Measurements from ENCODE around the gene PPIL1.

Gene PPIL1

GRCh38 chr6:36833182-36833789 lies 41.3 kb downstream of the PPIL1 start:
- no peak for TF ChIP-seq SIN3A (IDR thresholded peaks at IDR 0.05; ENCODE audit: borderline replicate concordance, insufficient read depth, low read length)
- TF ChIP-seq FOXP2 (optimal IDR thresholded peaks at IDR 0.05; ENCODE audit: borderline replicate concordance, extremely low read depth, extremely low read length, insufficient read depth) = no peak
- TF ChIP-seq, protein P1, sequence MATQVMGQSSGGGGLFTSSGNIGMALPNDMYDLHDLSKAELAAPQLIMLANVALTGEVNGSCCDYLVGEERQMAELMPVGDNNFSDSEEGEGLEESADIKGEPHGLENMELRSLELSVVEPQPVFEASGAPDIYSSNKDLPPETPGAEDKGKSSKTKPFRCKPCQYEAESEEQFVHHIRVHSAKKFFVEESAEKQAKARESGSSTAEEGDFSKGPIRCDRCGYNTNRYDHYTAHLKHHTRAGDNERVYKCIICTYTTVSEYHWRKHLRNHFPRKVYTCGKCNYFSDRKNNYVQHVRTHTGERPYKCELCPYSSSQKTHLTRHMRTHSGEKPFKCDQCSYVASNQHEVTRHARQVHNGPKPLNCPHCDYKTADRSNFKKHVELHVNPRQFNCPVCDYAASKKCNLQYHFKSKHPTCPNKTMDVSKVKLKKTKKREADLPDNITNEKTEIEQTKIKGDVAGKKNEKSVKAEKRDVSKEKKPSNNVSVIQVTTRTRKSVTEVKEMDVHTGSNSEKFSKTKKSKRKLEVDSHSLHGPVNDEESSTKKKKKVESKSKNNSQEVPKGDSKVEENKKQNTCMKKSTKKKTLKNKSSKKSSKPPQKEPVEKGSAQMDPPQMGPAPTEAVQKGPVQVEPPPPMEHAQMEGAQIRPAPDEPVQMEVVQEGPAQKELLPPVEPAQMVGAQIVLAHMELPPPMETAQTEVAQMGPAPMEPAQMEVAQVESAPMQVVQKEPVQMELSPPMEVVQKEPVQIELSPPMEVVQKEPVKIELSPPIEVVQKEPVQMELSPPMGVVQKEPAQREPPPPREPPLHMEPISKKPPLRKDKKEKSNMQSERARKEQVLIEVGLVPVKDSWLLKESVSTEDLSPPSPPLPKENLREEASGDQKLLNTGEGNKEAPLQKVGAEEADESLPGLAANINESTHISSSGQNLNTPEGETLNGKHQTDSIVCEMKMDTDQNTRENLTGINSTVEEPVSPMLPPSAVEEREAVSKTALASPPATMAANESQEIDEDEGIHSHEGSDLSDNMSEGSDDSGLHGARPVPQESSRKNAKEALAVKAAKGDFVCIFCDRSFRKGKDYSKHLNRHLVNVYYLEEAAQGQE (IDR thresholded peaks at IDR 0.05; ENCODE audit: insufficient read depth in 1 of 2, low read depth in 2 of 2, low read length in 2 of 2) = no peak
- no peak for TF ChIP-seq POLR2AphosphoS5 (IDR thresholded peaks at IDR 0.05; ENCODE audit: low read depth, low read length)
- TF ChIP-seq TAF1 (IDR thresholded peaks at IDR 0.05; ENCODE audit: borderline replicate concordance, insufficient read depth, low read length) = no peak

GRCh38 chr6:36832313-36832712 lies 42.3 kb downstream of the PPIL1 start:
- TF ChIP-seq SIN3A (IDR thresholded peaks at IDR 0.05; ENCODE audit: borderline replicate concordance, insufficient read depth, low read length) (no peak), TAF1 (IDR thresholded peaks at IDR 0.05; ENCODE audit: borderline replicate concordance, insufficient read depth, low read length) (no peak), POLR2AphosphoS5 (IDR thresholded peaks at IDR 0.05; ENCODE audit: low read depth, low read length) (no peak), FOXP2 (optimal IDR thresholded peaks at IDR 0.05; ENCODE audit: borderline replicate concordance, extremely low read depth, extremely low read length, insufficient read depth) (no peak)
- TF ChIP-seq, protein P1 (IDR thresholded peaks at IDR 0.05; ENCODE audit: insufficient read depth in 1 of 2, low read depth in 2 of 2, low read length in 2 of 2) = no peak

DNA sequence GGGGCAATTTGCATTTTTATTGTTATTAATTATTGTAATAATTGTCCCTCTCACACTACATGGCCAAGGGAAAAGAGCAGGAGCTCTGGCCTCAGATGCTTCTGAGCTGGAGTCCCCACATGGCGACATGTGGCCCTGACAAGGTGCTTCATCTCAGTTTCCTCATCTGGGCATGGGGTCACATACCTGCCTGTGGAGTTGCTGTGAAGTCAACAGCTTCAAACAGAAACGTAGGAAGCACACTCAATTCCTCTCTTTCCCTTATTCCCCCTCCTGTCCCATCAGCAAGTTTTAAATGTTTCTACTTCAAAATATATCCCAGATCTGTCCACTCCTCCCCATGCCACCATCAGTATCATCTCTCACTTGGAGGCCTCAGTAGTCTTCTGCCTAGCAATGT lies 44.0 kb downstream of the PPIL1 start:
- TF ChIP-seq SIN3A (IDR thresholded peaks at IDR 0.05; ENCODE audit: borderline replicate concordance, insufficient read depth, low read length) (no peak), TAF1 (IDR thresholded peaks at IDR 0.05; ENCODE audit: borderline replicate concordance, insufficient read depth, low read length) (no peak), FOXP2 (optimal IDR thresholded peaks at IDR 0.05; ENCODE audit: borderline replicate concordance, extremely low read depth, extremely low read length, insufficient read depth) (no peak), POLR2AphosphoS5 (IDR thresholded peaks at IDR 0.05; ENCODE audit: low read depth, low read length) (no peak)
- TF ChIP-seq, protein P1 (IDR thresholded peaks at IDR 0.05; ENCODE audit: insufficient read depth in 1 of 2, low read depth in 2 of 2, low read length in 2 of 2) = no peak

DNA sequence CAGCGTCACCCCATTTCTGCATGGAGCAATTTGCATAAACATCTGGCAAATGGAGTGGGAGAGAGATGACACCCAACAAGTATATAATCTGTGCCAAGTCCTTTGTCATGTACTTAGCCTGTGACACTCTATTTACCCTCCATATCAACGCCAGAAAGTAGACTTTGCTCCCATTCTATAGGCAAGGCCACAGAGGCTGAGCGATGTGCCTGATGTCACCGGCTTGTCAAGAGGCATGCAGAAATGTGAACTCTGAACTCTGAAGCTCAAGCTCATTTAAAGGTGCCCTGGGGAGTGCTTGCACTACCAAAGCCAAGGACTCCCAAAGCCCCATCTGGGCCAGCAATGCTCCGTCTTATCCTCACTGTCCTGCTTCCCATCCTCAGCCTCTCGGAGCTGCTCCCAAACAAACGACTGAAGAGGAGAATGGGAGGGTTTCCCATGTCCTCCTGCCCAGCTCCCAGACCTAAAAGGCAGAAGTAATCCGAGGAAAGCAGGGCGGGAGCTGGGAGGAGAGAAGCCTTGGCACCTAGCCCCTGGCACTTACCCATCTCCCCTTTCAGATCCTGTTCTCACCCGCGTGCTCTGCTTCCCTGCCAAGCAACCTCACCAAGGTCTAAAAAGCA lies 44.6 kb downstream of the PPIL1 start:
- no peak for TF ChIP-seq POLR2AphosphoS5 (IDR thresholded peaks at IDR 0.05; ENCODE audit: low read depth, low read length)
- no peak for TF ChIP-seq FOXP2 (optimal IDR thresholded peaks at IDR 0.05; ENCODE audit: borderline replicate concordance, extremely low read depth, extremely low read length, insufficient read depth)
- TF ChIP-seq, protein P1 (IDR thresholded peaks at IDR 0.05; ENCODE audit: insufficient read depth in 1 of 2, low read depth in 2 of 2, low read length in 2 of 2) = no peak
- TF ChIP-seq TAF1 (IDR thresholded peaks at IDR 0.05; ENCODE audit: borderline replicate concordance, insufficient read depth, low read length) = no peak
- no peak for TF ChIP-seq SIN3A (IDR thresholded peaks at IDR 0.05; ENCODE audit: borderline replicate concordance, insufficient read depth, low read length)

Data from PFSK-1 (cell line).